ENCODE measurements around the gene CCDC8. TPM values are rescaled to one million over a fixed set of nuclear protein-coding genes. Genes with fewer than 3 reads are reported as not detected.

CCDC8 gene
- total and polyA plus RNA-seq, 9 of the 15 experiments (the other 6 are each of a cell fraction or from before 2014, with no cell fraction given) = 0.68 to 30.8 (median 15.6) TPM

- Histone ChIP-seq H3K4me2 (ENCODE audit: insufficient read depth, low read length) (no peak overlapping the region), H3K4me1 (replicated peaks in 1 of 2; ENCODE audit: control insufficient read depth in 2 of 2, insufficient read depth in 2 of 2, low read length in 2 of 2) (peaks cover 0 to 12% of the 10 kb centered on the region in 2 experiments; a peak in 1 of 5 replicates), H3K27me3 (ENCODE audit: control insufficient read depth in 2 of 2, insufficient read depth in 2 of 2, low read length in 2 of 2) (no peaks in the 10 kb centered on the region), H4K20me1 (replicated peaks; ENCODE audit: control insufficient read depth, insufficient read depth, low read length) (peaks cover 10% of the 10 kb centered on the region; the same call in 1 of the 2 replicates), H3K79me2 (ENCODE audit: control insufficient read depth, insufficient read depth, low read length) (peaks cover 26% of the 10 kb centered on the region), H3K9me1 (ENCODE audit: control insufficient read depth, insufficient read depth, low read length) (no peaks in the 10 kb centered on the region), H3K4me3 (no peak overlapping the region), H3K27ac (ENCODE audit: extremely low read depth, low read depth, low read length) (no peak overlapping the region), H3K36me3 (ENCODE audit: control insufficient read depth, insufficient read depth, low read length) (peaks cover 77% of the 10 kb centered on the region), H3K9ac (ENCODE audit: insufficient read depth in 1 of 2, low read depth in 2 of 2, low read length in 2 of 2) (0 out of 4 replicates have a peak overlapping the region, but pooled peaks of 1 of the 2 experiments have one; percentile 5), H3K9me3 (replicated peaks; ENCODE audit: control insufficient read depth, insufficient read depth, low read depth, low read length) (no peaks in the 10 kb centered on the region), H2AFZ (ENCODE audit: low read depth, low read length) (no peak overlapping the region)
- no TSS peak for BruUV-seq (replicated peaks)
- no peak for FAIRE-seq
- no peak for TF ChIP-seq EP400 (IDR thresholded peaks at IDR 0.05)
- no peak for TF ChIP-seq TAF7 (tag; IDR thresholded peaks at IDR 0.05)
- no peak for TF ChIP-seq ZFP36 (IDR thresholded peaks at IDR 0.05; ENCODE audit: low read depth, low read length, partially characterized antibody)
- no peak for TF ChIP-seq PTTG1 (tag; IDR thresholded peaks at IDR 0.05; ENCODE audit: low read depth)
- TF ChIP-seq, protein P1, sequence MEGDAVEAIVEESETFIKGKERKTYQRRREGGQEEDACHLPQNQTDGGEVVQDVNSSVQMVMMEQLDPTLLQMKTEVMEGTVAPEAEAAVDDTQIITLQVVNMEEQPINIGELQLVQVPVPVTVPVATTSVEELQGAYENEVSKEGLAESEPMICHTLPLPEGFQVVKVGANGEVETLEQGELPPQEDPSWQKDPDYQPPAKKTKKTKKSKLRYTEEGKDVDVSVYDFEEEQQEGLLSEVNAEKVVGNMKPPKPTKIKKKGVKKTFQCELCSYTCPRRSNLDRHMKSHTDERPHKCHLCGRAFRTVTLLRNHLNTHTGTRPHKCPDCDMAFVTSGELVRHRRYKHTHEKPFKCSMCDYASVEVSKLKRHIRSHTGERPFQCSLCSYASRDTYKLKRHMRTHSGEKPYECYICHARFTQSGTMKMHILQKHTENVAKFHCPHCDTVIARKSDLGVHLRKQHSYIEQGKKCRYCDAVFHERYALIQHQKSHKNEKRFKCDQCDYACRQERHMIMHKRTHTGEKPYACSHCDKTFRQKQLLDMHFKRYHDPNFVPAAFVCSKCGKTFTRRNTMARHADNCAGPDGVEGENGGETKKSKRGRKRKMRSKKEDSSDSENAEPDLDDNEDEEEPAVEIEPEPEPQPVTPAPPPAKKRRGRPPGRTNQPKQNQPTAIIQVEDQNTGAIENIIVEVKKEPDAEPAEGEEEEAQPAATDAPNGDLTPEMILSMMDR (IDR thresholded peaks at IDR 0.05 in 2 of 3, conservative IDR thresholded peaks at IDR 0.05 in 1 of 3; ENCODE audit: insufficient read depth in 2 of 3, low read depth in 1 of 3, low read length in 3 of 3) = 0 out of 6 replicates have a peak, but pooled peaks of 1 of the 3 experiments have one; percentile 18
- TF ChIP-seq TBL1XR1 (IDR thresholded peaks at IDR 0.05; ENCODE audit: low read length in 2 of 2) = no peak
- ChIA-PET POLR2A (interaction anchor here (0.6 to 2.9 kb wide), 3 partner anchors 9 to 1456 kb away, joined by 3 to 10 read pairs (median 3); no protein-coding TSS in a partner anchor), CTCF (ENCODE audit: low intra/inter-chr PET ratio) (interaction anchor here (0.7 kb wide), 1 partner anchor 307 kb away, joined by 3 read pairs; no protein-coding TSS in a partner anchor)
- no peak for DNase-seq (ENCODE audit: extremely low read depth in 1 of 4, low spot score in 3 of 4)
- in situ Hi-C loops (cut with MboI) = no loop called here
- 94% methylated on average over 8 of the region's 11 CpGs for WGBS (ENCODE audit: insufficient coverage, low coverage, missing lambda C conversion rate)
- intact Hi-C loops (cut with micrococcal nuclease) = no loop called here
- ATAC-seq = no peak
These were observed 40.4 kb downstream of the CCDC8 start for GRCh38 chr19:46372901-46373490.
